ENCODE measurements around the gene LAMTOR3.

GRCh38 chr4:99934891-99935290 is 40.7 kb upstream of the LAMTOR3 start:
- TF ChIP-seq E2F4 (CRISPR knock-in tag; IDR thresholded peaks at IDR 0.05; ENCODE audit: borderline replicate concordance, low read depth) = no peak
- no peak for TF ChIP-seq JUN (CRISPR knock-in tag; IDR thresholded peaks at IDR 0.05)
- no peak for TF ChIP-seq TEAD1 (CRISPR knock-in tag; IDR thresholded peaks at IDR 0.05)
- no peak for TF ChIP-seq CTCF (IDR thresholded peaks at IDR 0.05)
- TF ChIP-seq TEAD4 (CRISPR knock-in tag; IDR thresholded peaks at IDR 0.05) = no peak
- no peak for TF ChIP-seq CREB1 (CRISPR knock-in tag; IDR thresholded peaks at IDR 0.05)
- TF ChIP-seq, protein P1, sequence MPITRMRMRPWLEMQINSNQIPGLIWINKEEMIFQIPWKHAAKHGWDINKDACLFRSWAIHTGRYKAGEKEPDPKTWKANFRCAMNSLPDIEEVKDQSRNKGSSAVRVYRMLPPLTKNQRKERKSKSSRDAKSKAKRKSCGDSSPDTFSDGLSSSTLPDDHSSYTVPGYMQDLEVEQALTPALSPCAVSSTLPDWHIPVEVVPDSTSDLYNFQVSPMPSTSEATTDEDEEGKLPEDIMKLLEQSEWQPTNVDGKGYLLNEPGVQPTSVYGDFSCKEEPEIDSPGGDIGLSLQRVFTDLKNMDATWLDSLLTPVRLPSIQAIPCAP (CRISPR knock-in tag; IDR thresholded peaks at IDR 0.05) = no peak
- no peak for TF ChIP-seq SP1 (CRISPR knock-in tag; conservative IDR thresholded peaks at IDR 0.05)
- TF ChIP-seq ZNF423 (CRISPR knock-in tag; IDR thresholded peaks at IDR 0.05) = no peak
- TF ChIP-seq, protein P2, sequence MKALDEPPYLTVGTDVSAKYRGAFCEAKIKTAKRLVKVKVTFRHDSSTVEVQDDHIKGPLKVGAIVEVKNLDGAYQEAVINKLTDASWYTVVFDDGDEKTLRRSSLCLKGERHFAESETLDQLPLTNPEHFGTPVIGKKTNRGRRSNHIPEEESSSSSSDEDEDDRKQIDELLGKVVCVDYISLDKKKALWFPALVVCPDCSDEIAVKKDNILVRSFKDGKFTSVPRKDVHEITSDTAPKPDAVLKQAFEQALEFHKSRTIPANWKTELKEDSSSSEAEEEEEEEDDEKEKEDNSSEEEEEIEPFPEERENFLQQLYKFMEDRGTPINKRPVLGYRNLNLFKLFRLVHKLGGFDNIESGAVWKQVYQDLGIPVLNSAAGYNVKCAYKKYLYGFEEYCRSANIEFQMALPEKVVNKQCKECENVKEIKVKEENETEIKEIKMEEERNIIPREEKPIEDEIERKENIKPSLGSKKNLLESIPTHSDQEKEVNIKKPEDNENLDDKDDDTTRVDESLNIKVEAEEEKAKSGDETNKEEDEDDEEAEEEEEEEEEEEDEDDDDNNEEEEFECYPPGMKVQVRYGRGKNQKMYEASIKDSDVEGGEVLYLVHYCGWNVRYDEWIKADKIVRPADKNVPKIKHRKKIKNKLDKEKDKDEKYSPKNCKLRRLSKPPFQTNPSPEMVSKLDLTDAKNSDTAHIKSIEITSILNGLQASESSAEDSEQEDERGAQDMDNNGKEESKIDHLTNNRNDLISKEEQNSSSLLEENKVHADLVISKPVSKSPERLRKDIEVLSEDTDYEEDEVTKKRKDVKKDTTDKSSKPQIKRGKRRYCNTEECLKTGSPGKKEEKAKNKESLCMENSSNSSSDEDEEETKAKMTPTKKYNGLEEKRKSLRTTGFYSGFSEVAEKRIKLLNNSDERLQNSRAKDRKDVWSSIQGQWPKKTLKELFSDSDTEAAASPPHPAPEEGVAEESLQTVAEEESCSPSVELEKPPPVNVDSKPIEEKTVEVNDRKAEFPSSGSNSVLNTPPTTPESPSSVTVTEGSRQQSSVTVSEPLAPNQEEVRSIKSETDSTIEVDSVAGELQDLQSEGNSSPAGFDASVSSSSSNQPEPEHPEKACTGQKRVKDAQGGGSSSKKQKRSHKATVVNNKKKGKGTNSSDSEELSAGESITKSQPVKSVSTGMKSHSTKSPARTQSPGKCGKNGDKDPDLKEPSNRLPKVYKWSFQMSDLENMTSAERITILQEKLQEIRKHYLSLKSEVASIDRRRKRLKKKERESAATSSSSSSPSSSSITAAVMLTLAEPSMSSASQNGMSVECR (CRISPR knock-in tag; IDR thresholded peaks at IDR 0.05; ENCODE audit: borderline replicate concordance) = no peak
- no peak for TF ChIP-seq KAT7 (CRISPR knock-in tag; IDR thresholded peaks at IDR 0.05; ENCODE audit: borderline replicate concordance)
- no peak for TF ChIP-seq ZNF138 (CRISPR knock-in tag; conservative IDR thresholded peaks at IDR 0.05)
- TF ChIP-seq, protein P3, sequence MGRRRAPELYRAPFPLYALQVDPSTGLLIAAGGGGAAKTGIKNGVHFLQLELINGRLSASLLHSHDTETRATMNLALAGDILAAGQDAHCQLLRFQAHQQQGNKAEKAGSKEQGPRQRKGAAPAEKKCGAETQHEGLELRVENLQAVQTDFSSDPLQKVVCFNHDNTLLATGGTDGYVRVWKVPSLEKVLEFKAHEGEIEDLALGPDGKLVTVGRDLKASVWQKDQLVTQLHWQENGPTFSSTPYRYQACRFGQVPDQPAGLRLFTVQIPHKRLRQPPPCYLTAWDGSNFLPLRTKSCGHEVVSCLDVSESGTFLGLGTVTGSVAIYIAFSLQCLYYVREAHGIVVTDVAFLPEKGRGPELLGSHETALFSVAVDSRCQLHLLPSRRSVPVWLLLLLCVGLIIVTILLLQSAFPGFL (CRISPR knock-in tag; IDR thresholded peaks at IDR 0.05; ENCODE audit: borderline replicate concordance) = no peak
